AG09319 (cell line): ENCODE results near the gene TKT.
A peak's percentile ranks its signal among the peaks of the same experiment; 100 is the strongest.

ENCODE experiments used
- DNase-seq: peaks from one replicate; pipeline ENCODE4 v3.0.0-alpha.2; 2010; ENCODE audit warnings: low read depth; ENCODE audit errors: extremely low read depth
- TF ChIP-seq, protein P1 (sequence below): IDR thresholded peaks from 2 replicates; pipeline ENCODE4 v1.5.1; 2011; ENCODE audit warnings: low read depth, mild to moderate bottlenecking, inconsistent platforms, low read length, moderate library complexity

Gene TKT

DNA sequence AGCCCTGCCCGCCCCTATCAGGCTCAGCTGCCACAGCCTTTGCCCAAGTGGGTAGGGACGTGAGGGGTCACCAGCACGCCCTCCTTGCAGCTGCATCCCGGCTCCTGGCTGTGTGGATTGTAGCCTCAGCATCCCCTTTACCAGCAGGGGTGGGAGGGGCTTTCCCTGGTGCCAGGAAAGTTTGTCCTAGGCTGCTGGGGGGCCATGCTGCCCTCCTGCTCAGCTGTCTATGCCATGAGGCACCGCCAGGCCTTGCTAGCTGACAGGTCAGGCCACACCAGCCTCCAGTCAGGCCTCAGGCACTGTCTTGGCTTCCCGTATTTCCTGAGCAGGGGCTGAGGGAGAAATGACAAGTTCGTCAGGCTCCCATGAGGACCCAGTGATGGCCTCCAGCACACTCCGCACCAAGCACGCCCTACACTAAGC lies 32.3 kb downstream of the TKT start:
- TF ChIP-seq, protein P1, sequence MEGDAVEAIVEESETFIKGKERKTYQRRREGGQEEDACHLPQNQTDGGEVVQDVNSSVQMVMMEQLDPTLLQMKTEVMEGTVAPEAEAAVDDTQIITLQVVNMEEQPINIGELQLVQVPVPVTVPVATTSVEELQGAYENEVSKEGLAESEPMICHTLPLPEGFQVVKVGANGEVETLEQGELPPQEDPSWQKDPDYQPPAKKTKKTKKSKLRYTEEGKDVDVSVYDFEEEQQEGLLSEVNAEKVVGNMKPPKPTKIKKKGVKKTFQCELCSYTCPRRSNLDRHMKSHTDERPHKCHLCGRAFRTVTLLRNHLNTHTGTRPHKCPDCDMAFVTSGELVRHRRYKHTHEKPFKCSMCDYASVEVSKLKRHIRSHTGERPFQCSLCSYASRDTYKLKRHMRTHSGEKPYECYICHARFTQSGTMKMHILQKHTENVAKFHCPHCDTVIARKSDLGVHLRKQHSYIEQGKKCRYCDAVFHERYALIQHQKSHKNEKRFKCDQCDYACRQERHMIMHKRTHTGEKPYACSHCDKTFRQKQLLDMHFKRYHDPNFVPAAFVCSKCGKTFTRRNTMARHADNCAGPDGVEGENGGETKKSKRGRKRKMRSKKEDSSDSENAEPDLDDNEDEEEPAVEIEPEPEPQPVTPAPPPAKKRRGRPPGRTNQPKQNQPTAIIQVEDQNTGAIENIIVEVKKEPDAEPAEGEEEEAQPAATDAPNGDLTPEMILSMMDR, result no peak

DNA sequence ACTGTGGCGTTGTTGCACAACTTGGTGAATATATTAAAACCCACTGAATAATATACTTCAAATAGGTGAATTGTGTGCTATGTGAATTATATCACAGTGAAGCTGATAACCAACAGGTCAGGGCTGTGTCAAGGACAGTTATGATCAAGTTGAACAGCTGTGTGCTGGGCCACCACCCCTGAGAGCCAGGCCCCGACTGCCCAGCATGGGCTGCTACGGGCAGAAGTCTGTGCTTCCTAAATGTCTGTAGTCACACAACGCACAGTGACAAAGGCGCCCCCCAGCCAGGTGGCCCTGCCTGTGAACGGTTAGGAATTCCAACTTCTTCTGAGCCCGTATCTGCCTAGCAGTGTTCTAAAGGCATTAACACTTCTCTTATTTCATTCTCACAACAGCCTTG lies 32.8 kb downstream of the TKT start:
- TF ChIP-seq, protein P1, result no peak
- no peak for DNase-seq

More for the DNA sequence above, 32.3 kb downstream of the TKT start:
- DNase-seq, result no peak

DNA sequence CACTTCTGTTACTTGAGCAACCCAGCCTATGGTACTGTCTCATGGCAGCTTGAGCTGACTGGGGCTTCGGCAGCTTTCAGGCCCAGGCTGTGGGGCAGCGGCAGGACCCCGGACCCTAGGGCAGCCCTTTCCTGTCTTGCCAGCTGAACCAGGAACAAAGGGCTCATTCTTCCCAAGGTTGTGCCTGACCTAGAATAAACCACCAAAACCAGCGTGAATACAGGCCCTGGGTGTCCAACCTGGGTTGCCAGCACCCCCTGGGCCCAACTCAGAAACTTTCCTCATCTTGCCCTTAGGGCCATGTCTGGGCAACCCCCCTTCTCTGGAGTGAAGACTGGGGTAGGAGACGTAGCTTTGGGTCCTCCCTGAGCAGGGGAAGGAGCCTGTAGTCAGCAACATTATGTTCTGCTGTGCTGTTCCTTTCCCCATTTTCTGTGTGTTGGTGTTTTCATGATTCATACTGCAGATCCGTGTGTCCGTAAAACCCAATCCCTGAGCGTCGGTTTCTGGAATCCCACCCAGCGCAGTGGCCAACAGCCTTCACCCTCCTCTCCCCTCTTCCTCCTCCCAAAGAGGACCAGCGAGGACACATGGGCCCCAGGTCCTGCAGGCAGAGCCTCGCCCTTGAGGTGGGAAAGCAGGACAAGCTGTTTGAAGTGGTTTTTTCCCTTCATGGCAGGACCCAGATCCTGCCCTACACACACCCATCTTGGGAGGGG lies 33.5 kb downstream of the TKT start:
- no peak for DNase-seq
- TF ChIP-seq, protein P1, result no peak

DNA sequence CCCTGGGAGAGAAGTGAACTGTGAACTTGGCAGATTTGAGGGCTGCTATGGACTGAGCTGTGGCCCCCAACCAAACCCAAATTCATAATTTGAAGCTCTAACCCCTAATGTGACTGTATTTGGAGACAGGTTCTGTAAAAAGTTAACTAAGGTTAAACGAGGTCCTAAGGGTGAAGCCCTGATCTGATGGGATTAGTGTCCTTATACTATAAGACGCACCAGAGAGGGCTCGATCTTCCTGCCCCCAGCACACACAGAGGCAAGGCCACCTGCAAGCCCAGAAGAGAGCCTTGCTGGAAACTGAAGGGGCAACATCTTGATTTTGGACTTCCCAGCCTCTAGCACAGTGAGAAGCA lies 34.0 kb downstream of the TKT start:
- TF ChIP-seq, protein P1, result no peak
- DNase-seq, result no peak

DNA sequence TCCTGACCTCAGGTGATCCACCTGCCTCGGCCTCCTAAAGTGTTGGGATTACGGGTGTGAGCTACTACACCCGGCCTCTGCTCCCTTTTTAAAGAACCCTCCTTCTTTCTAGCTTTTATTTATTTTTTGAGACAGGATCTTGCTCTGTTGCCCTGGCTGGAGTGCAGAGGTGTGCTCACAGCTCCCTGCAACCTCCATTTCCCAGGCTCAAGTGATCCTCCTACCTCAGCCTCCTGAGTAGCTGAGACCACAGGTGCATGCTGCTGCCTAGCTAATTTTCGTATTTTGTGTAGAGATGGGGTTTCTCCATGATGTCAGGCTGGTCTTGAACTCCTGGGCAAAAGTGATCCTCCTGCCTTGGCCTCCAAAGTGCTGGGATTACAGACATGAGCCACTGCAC lies 34.5 kb downstream of the TKT start:
- no peak for DNase-seq
- TF ChIP-seq, protein P1, result no peak

DNA sequence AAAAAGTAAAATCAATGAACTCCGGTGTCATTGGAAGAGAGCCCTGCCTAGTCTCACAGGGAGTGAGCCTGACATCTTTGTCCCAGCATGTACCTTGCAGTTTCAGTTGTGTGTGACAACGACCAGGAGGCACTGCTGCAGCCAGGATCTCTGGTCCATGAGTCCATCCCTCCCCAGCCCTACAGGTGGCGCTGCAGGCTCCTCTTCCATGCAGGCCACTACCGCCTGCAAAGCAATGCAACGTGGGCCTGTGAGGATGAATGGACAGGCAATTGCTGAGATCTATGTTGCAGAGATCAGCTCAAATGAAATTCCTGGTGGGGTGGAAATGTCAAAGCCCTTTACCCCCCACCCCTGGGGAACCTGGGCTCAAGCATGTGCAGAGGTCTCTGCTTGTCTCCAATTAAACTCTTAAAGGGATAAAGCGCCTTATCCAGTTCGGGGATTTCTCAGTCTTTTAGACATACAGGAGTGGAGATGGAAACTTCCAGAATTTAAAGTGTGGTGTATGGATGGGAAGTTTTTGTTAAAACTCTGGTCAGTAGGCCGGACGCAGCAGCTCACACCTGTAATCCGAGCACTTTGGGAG lies 35.8 kb downstream of the TKT start:
- peak; percentile 51 for DNase-seq
- TF ChIP-seq, protein P1, result peak; percentile 93

DNA sequence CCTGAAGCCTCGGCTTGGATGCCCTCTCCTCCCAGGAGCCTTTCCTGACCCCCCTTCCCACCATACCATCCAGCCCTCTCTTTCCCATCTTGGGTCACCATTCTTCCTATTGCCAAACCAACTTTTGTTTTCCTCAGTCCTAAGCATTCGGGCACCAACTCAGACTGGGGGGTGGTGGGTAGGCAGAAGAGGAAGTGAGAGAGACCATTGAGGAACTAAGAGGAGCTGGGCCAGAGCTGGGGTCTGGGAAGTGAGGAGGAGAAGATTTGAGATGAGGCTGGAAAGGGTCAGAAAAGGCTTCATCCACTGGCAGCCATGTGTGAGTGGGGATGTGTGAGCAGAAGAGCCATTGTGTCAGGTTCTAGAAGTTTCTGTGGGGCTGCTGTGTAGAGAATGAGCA lies 37.7 kb downstream of the TKT start:
- TF ChIP-seq, protein P1, result no peak
- DNase-seq, result no peak
